KG1 (cell line): Measurements from ENCODE around the gene ARPP19.
A peak's percentile ranks its signal among the peaks of the same experiment; 100 is the strongest.
"Not testable (repeated sequence)": the region's sequence is repeated elsewhere in the genome, so short reads cannot be mapped to it uniquely, and the experiment has no call there.

Experiments used
- DNase-seq: peaks from one replicate; lab custom pipeline; 2025; lab: John Stamatoyannopoulos, UW

ARPP19 gene

GRCh38 chr15:52551186-52551585, 17.6 kb downstream of the ARPP19 start:
- not testable (repeated sequence) for DNase-seq

- DNase-seq, result no peak
Measured at GRCh38 chr15:52546031-52546751, 22.6 kb downstream of the ARPP19 start.

GRCh38 chr15:52540374-52541012, 28.3 kb downstream of the ARPP19 start:
- no peak for DNase-seq

- no peak for DNase-seq
Measured at GRCh38 chr15:52537459-52537858, 31.4 kb downstream of the ARPP19 start.

GRCh38 chr15:52532427-52532826, 36.4 kb downstream of the ARPP19 start:
- no peak for DNase-seq

GRCh38 chr15:52529940-52530339, 38.9 kb downstream of the ARPP19 start:
- no peak for DNase-seq

- no peak for DNase-seq
Measured at GRCh38 chr15:52529341-52529924, 39.4 kb downstream of the ARPP19 start.

- peak; percentile 37 for DNase-seq
Measured at GRCh38 chr15:52528564-52529340, 40.1 kb downstream of the ARPP19 start, which contains the start of gene MYO5A. MYO5A (minus strand) TSS chr15:52528880; CDS start chr15:52528806, 74 bp downstream.

- no peak for DNase-seq
Measured at GRCh38 chr15:52527911-52528563, 40.8 kb downstream of the ARPP19 start.

- DNase-seq, result no peak
Measured at GRCh38 chr15:52527196-52527910, 41.5 kb downstream of the ARPP19 start.

- no peak for DNase-seq
Measured at GRCh38 chr15:52524223-52525136, 44.4 kb downstream of the ARPP19 start.

- no peak for DNase-seq
Measured at GRCh38 chr15:52523647-52524046, 45.2 kb downstream of the ARPP19 start.

- DNase-seq, result no peak
Measured at GRCh38 chr15:52523192-52523591, 45.6 kb downstream of the ARPP19 start.

- no peak for DNase-seq
Measured at GRCh38 chr15:52521682-52522081, 47.1 kb downstream of the ARPP19 start.

- no peak for DNase-seq
Measured at GRCh38 chr15:52520421-52520820, 48.4 kb downstream of the ARPP19 start.

- DNase-seq, result no peak
Measured at GRCh38 chr15:52518487-52519371, 50.1 kb downstream of the ARPP19 start.

- DNase-seq, result no peak
Measured at GRCh38 chr15:52517014-52517413, 51.8 kb downstream of the ARPP19 start.

GRCh38 chr15:52515343-52515742, 53.5 kb downstream of the ARPP19 start:
- no peak for DNase-seq

- DNase-seq, result no peak
Measured at GRCh38 chr15:52514482-52514881, 54.3 kb downstream of the ARPP19 start.
